ENCODE data around the gene FSIP1. TPM values are rescaled to one million over a fixed set of nuclear protein-coding genes. Genes with fewer than 3 reads are reported as not detected.

Gene FSIP1
- total RNA-seq, 1 experiment from 2014 or later = 0.79 TPM

- Histone ChIP-seq H3K36me3 (no peaks in the 10 kb centered on the region), H3K4me1 (replicated peaks) (no peaks in the 10 kb centered on the region), H3K4me3 (no peak overlapping the region), H3K27ac (no peak overlapping the region), H3K9me3 (replicated peaks) (no peaks in the 10 kb centered on the region), H3K27me3 (replicated peaks) (no peaks in the 10 kb centered on the region)
- no peak for DNase-seq (ENCODE audit: low read depth in 1 of 2, low spot score in 2 of 2)
Measured at GRCh38 chr15:39553947-39554693, 228.5 kb downstream of the FSIP1 start.

GRCh38 chr15:39552556-39552955, 230.1 kb downstream of the FSIP1 start:
- H3K4me1 ChIP-seq (replicated peaks) = no peaks in the 10 kb centered on the region
- H3K27me3 ChIP-seq (replicated peaks) = no peaks in the 10 kb centered on the region
- no peaks in the 10 kb centered on the region for H3K9me3 ChIP-seq (replicated peaks)
- H3K36me3 ChIP-seq = no peaks in the 10 kb centered on the region
- DNase-seq (ENCODE audit: low read depth in 1 of 2, low spot score in 2 of 2) = no peak
- no peak overlapping the region for H3K4me3 ChIP-seq
- no peak overlapping the region for H3K27ac ChIP-seq

- DNase-seq (ENCODE audit: low read depth in 1 of 2, low spot score in 2 of 2) = no peak
- no peak overlapping the region for H3K27ac ChIP-seq
- H3K27me3 ChIP-seq (replicated peaks) = no peaks in the 10 kb centered on the region
- H3K9me3 ChIP-seq (replicated peaks) = no peaks in the 10 kb centered on the region
- H3K4me1 ChIP-seq (replicated peaks) = no peaks in the 10 kb centered on the region
- H3K36me3 ChIP-seq = no peaks in the 10 kb centered on the region
- H3K4me3 ChIP-seq = no peak overlapping the region
Measured at GRCh38 chr15:39551476-39551875, 231.2 kb downstream of the FSIP1 start.

Other genes with a start within 250 kb of the FSIP1 start
- gene THBS1, start 201.8 kb downstream of the FSIP1 start, total RNA-seq (2014; rRNA removed; shearing (Covaris generic)) = 332 and 499 TPM in 2 replicates
- gene GPR176, start 137.4 kb upstream of the FSIP1 start, total RNA-seq (2014; rRNA removed; shearing (Covaris generic)) = 69.5 and 117 TPM in 2 replicates
- 31.4 and 59.9 TPM in 2 replicates for gene EIF2AK4, start 151.3 kb upstream of the FSIP1 start, total RNA-seq (2014; rRNA removed; shearing (Covaris generic))

All from SJSA1 (cell line).